GM18951 (cell line): ENCODE results near the gene DCXR.

Source experiments
- POLR2A ChIP-seq: IDR thresholded peaks from 4 replicates; pipeline ENCODE4 v1.6.1; 2011; ENCODE audit warnings: mild to moderate bottlenecking; ENCODE audit not compliant: insufficient read length, insufficient read depth; ENCODE audit errors: extremely low read depth
- in situ Hi-C: fragments of 300-500 bp; cut with MboI; formaldehyde crosslinking; loops from one replicate; pipeline ENCODE4 v1.12.0; 2022; ENCODE audit warnings: low sequenced_read_pairs, mixed read lengths, inconsistent platforms; ENCODE audit not compliant: unreplicated experiment

DCXR gene

DNA sequence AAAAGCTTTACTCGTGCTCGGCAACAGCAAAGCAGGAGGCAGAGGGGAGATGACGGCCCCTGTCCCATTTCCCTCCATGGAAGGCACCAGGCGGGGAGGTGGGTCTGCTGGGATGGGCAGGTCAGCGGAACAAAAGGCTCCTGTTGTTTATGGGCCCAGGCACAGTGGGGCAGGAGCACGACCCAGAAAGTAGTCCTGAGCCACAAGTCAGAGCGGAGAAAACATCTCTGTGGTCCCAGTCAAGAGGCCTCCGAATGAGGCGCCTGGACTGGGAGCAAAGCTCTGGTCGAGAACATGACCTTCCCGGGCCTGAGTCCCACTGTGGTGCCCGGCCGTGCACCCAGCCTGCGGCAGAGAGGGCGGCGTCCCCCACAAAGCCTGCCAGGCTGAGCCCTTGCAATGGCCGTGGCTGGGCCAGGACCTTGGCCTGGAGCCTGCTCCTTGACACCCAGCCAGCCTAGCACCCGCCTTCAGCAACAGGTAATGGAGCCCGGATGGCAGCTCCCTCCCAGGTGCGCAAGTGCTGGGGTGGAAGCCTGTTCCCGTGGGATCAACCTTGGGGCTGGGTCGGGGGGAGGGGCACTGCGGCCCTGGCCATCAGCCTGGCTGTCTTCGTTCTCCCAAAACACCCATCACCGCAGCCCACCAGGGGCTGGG is 10.5 kb upstream of the DCXR start:
- TF ChIP-seq POLR2A: no peak
- in situ Hi-C loops: loop anchor here (25.0 kb wide), 1 partner anchor 114 kb away; no protein-coding TSS in a partner anchor

DNA sequence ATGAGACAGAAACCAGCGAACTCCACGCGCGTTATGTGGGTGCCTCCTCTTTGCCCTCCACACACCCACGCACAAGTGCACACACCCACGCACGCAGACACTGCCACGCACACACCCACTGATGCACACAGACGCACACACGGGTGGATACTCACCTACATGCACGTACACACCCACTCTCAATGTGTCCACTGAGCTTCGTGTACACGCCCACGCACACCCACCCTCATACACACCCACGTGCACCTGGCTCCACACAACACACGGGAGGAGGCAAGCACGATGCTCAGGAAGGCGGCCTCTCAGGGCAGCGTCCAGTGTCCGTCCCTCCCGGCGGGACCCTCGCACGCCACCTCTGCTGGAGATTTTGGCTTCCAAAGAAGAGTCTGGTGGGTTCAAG is 9.9 kb upstream of the DCXR start:
- in situ Hi-C loops: loop anchor here (25.0 kb wide), 1 partner anchor 115 kb away; no protein-coding TSS in a partner anchor

DNA sequence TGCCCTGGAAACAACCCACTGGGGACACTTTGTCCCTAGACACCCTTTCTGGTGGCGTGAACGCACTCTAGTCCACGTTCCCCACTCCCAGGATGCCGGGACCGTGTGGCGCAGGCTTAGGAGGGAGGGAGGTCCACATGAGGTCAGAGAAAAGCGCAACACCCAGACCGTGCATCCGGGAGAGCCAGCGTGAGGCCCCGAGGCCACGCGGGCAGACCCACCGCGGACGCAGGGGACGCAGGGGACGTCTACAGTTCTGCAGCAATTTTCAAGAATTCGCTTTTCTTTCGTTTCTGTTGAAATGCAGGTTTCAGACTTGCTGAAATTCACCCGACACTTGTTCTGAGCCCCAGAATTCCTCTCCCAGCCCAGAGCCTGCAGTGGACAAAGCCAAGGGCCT is 9.4 kb upstream of the DCXR start:
- in situ Hi-C loops: loop anchor here (25.0 kb wide), 1 partner anchor 115 kb away; no protein-coding TSS in a partner anchor
- TF ChIP-seq POLR2A: no peak

More for the DNA sequence above, 9.9 kb upstream of the DCXR start:
- no peak for TF ChIP-seq POLR2A

DNA sequence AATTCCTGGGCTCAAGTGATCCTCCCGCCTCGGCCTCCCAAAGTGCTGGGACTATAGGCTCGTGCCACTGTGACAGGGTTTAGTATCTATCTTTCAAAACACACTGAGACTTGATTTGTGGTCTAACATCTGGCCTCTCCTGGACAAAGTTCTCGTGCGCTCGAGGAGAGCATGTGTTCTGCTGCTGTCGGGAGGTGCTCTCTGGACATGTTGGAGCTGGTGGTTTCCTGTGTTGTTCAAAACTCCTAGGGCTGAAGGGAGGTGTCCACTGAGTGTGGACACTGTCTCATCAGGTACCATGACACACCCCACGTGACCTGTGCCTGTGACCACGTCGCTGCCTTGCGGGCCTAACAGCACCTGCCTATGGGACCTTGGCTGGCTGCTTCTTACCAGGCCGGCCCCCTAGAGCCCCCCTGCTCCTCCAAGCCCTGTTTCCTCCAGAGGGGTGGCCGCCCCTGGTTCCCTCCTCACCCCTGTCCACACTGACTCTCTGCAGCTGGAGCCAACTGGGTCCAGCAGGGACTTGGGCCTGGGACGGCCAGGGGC is 8.5 kb upstream of the DCXR start:
- in situ Hi-C loops: loop anchor here (25.0 kb wide), 1 partner anchor 116 kb away; no protein-coding TSS in a partner anchor
- TF ChIP-seq POLR2A: no peak

DNA sequence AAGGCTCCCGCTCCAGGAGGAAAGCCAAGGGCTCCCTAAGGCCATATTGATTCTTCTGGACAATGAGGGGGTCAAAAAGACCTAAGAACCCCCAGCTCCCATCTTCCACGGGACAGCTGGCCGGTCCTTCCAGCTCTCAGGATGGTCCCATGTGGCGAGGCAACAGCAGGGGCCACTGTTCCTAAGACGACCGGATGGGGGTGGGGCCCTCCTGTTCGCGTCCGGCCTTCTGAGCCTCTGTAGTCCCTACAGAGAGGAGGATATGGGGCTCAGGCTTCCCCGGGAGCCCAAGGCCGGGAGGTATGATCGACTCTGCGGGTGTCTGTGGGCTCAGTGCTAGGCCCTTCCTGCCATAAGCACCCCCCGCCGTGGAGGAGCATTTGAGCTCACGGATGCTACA is 6.0 kb upstream of the DCXR start:
- in situ Hi-C loops: loop anchor here (25.0 kb wide), 1 partner anchor 119 kb away; no protein-coding TSS in a partner anchor
- TF ChIP-seq POLR2A: no peak

DNA sequence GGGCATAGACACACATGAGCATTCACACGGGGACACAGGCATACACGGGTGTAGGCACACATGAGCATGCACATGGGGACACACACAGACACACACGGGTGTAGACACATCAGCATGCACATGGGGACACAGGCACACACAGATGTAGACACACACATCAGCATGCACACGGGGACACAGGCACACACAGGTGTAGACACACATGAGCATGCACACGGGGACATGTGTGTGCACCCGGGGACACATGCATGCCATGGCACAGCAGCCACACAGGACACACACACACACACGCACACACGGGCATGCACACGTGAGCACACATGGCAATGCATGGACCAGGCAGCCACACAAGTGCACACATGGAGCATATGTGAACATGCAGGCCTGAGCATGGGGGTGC is 5.2 kb upstream of the DCXR start:
- in situ Hi-C loops: loop anchor here (25.0 kb wide), 1 partner anchor 120 kb away; no protein-coding TSS in a partner anchor
- TF ChIP-seq POLR2A: no peak

DNA sequence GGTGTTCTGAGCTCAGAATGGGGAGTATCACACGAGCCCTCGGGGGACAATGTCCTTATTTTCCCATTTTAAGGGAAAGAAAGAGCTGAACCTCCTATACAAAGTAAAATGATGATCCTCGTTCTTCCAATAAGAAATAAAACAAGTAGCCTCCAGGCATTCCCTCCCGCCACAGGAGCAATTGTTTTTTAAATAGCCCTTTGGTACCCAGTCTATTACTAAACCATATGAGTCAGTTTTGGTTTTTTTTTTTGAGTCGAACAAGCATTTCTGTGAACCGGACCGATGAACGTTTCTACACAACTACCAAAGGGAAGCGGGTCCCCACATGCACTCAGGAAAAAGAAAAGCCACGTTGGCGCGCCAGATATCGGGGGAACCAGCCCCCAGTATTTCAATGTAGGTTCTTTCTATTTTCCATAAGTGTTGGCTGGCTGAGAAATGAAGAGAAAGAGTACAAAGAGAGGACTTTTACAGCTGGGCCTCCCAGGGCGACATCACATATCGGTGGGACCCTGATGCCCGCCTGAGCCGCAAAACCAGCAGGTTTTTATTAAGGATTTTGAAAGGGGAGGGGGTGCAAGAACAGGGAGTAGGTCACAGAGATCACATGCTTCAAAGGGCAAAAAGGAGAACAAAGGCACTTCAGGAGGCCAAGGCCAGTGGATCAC is 3.8 kb upstream of the DCXR start:
- no peak for TF ChIP-seq POLR2A
- in situ Hi-C loops: loop anchor here (25.0 kb wide), 1 partner anchor 121 kb away; no protein-coding TSS in a partner anchor

DNA sequence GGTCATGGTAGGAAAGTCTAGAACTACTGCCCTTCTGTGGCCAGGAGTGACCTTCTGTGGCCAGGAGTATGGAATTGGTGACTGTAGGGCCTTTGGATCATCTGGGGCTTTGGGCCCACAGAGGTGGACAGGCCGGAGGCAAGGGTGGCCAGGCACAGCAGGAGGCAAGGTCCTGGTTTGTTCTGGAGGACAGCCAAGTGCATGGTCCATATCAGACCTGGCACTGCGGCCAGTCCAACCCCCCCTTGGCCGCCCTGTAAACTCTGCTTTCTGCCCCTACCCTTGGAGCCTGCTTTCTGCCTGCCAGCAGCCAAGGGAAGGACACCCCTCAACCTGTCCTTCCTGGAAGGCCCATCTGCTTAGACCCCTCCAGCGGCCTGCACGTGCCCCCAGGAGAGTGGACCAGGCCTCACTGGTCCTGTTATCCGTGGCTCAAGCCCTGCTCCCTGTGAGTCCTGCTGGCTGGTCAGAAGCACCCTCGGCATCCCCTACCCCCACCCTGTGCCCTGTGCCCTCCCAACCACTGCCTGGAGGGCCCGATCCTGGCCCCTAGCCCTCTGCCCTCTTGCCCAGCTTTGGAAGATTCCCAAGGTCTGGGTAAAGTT is 2.3 kb upstream of the DCXR start:
- TF ChIP-seq POLR2A: no peak
- in situ Hi-C loops: loop anchor here (25.0 kb wide), 1 partner anchor 123 kb away; no protein-coding TSS in a partner anchor

DNA sequence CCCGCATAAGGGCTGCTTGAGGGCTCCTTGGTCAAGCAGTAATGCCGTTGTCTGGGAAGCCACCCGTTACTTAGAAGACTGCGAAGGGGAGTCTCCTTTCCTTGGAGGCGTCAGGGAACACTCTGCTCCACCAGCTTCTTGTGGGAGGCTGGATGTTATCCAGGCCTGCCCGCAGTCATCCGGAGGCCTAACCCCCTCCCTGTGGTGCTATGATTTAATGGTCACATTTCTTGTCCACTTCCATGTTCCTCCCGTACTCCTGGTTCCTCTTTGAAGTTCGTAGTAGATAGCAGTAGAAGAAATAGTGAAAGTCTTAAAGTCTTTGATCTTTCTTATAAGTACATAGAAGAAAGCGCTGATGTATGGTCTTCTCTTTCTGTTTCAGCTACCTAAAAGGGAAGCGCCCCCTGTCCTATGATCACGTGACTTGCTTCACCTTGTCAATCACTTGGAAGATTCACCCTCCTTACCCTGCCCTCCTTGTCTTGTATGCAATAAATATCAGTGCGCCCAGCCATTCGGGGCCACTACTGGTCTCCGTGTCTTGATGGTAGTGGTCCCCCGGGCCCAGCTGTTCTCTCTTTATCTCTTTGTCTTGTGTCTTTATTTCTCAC is 1.4 kb upstream of the DCXR start:
- in situ Hi-C loops: loop anchor here (25.0 kb wide), 1 partner anchor 123 kb away; no protein-coding TSS in a partner anchor

DNA sequence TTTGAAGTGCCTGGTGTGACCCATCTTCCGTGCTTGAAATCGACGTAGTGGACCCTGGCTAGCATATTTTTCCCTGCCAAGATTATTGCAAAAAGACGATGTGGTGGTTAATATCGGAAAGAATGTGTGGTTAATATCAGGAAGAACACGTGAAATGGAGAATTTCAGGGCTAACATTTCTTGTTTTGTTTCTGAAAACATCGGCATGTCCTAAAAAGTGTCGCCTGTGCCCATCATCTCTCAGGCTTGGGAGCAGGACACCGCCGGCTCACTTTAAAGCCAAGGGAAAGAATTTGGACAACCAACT is 345 bp upstream of the DCXR start:
- in situ Hi-C loops: loop anchor here (25.0 kb wide), 1 partner anchor 124 kb away; no protein-coding TSS in a partner anchor
- TF ChIP-seq POLR2A: no peak

DNA sequence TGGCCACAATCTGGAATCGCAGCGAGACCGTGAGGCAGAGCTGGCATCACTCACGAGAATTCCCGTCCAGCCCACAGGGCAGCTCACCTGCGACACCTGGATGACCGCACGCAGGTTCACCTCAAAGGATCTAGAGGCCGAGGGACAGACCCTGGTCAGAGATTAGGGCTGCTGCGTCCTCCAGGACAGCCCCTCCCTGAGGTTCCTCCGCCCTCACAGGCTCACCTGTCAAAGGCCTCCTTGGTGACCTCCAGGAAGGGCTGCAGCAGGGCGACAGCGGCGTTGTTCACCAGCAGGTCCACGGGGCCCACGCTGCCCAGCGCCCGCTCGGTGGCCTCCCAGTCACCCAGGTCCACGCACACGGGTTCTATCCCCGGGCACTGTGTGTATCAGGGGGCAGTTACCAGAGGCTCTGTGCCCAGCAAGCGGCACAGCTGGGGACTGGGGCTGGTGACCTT is 834 bp downstream of the DCXR start:
- in situ Hi-C loops: loop anchor here (25.0 kb wide), 1 partner anchor 126 kb away; no protein-coding TSS in a partner anchor
- TF ChIP-seq POLR2A: no peak

DNA sequence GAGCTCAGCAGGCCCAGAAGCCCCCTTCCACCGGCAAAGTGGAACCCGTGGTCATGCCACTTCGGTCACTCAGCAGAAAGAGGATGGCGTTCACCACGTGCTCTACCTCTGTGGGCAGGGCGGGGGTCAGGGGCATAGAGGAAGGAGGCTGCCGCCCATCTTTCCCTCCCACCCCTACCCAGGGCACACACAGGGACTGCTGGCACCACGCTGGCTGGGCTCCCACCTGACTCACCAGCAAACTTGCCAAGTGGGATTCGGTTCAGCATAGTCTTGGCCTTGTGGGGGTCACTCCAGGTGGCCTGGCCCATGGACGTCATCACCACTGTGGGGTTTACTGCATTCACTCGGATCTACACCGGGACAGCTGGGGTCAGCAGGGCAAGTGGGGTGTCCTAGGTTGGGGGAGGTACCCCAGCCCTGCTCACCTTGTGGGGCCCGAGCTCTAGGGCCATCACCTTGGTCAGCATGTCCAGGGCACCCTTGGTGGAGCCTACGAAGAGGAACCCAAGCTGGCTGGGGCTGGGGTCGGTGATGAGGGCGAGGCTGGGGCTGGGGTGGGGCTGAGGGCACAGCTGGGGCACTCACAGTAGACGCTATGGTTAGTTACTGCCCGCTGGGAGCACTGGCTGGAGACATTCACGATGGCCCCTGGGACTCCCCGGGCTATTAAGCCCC is 1.4 kb downstream of the DCXR start:
- TF ChIP-seq POLR2A: no peak
- in situ Hi-C loops: loop anchor here (25.0 kb wide), 1 partner anchor 126 kb away; no protein-coding TSS in a partner anchor

DNA sequence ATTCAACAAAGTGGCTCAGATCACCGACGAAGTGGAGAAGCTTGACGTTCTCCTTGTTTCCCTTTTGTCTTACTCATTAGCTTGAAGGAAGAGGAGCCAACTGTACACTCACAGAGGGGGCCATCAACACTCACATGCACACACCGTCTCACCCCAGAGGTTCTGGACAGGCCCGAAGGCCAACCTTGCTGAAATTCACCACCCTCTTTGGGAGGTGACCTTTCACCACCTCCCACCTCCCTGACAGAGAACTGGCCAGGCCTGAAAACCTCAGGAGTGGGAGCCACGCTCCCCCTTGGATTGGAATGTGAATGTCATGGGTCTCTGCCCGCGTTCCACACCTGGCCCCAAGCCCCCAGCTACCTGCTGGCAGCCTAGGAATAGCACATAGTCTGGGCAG is 2.0 kb downstream of the DCXR start:
- in situ Hi-C loops: loop anchor here (25.0 kb wide), 1 partner anchor 127 kb away; no protein-coding TSS in a partner anchor

More for the DNA sequence above, 2.0 kb downstream of the DCXR start:
- TF ChIP-seq POLR2A: no peak
